Measurements from ENCODE around the gene USP46. TPM values are rescaled to one million over a fixed set of nuclear protein-coding genes. Genes with fewer than 3 reads are reported as not detected.

The USP46 gene
- total RNA-seq, 1 donor = 6.9 TPM

- Histone ChIP-seq H3K27me3 (ENCODE audit: insufficient read depth, low read length) (peaks cover 9% of the 10 kb centered on the region), H3K4me1 (ENCODE audit: insufficient read depth, low read length) (peaks cover 11% of the 10 kb centered on the region), H3K4me3 (ENCODE audit: low read length) (no peak overlapping the region), H3K9me3 (ENCODE audit: low read depth, low read length) (no peaks in the 10 kb centered on the region)
These were observed 5.4 kb upstream of the USP46 start for GRCh38 chr4:52664479-52664878.

DNA sequence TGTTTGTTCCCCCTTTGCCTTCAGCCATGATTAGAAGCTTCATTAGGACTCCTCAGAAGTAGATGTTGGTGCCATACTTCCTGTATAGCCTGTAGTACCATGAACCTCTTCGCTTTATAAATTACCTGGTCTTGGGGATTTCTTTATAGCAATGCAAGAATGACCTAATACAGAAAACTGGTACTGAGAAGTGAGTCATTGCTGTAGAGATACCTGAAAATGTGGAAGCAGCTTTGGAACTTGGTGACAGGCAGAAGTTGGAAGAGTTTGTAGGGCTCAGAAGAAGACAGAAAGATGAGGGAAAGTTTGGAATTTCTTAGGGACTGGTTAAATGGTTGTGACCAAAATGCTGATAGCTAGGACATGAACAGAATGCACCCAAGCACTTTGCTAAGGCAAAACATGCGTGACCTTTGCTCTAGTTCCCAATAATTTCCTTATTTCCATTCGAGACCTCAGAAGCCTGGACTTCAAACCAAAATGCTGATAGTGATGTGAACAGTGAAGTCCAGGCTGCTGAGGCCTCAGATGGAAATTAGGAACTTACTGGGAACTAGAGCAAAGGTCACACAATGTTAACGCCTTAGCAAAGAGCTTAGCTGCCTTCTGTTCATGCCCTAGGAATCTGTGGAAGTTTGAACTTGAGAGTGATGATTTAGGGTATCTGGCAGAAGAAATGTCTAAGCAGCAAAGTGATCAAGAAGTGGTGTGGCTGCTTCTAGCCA lies 3.0 kb upstream of the USP46 start:
- Histone ChIP-seq H3K9me3 (ENCODE audit: low read depth, low read length) (no peaks in the 10 kb centered on the region), H3K4me1 (ENCODE audit: insufficient read depth, low read length) (peaks cover 22% of the 10 kb centered on the region), H3K4me3 (ENCODE audit: low read length) (no peak overlapping the region), H3K27me3 (ENCODE audit: insufficient read depth, low read length) (no peaks in the 10 kb centered on the region)

GRCh38 chr4:52660643-52661042 lies 1.5 kb upstream of the USP46 start:
- no peak overlapping the region for H3K4me3 ChIP-seq (ENCODE audit: low read length)
- H3K9me3 ChIP-seq (ENCODE audit: low read depth, low read length) = no peaks in the 10 kb centered on the region
- H3K27me3 ChIP-seq (ENCODE audit: insufficient read depth, low read length) = no peaks in the 10 kb centered on the region
- H3K4me1 ChIP-seq (ENCODE audit: insufficient read depth, low read length) = peaks cover 22% of the 10 kb centered on the region

DNA sequence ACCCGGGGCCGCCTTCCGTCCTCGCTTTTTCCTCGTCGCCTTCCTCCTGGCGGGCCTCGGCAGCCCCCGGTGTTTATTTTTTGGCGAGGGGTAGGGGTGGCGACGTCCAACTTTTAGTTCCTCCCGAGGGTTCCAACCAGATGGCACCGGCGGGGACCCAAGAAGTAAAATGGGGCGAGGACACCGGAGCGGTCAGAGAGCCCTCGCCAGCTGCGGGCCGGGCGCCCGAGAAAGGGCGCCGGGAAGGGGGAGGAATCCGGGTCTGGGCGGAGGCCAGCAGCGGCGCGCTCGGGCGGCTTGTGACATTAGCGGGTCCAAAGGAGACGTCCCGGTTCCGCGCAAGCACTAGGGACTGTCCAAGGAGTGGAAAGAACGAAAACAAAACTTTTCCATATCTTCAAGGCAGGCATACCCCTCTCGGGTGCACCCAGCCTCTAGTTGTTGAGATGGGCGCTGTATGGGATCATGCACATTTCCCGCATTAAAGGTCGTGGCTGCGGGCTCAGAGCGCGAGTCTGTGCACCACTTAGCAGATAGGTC lies 691 bp upstream of the USP46 start:
- no peaks in the 10 kb centered on the region for H3K27me3 ChIP-seq (ENCODE audit: insufficient read depth, low read length)
- no peaks in the 10 kb centered on the region for H3K9me3 ChIP-seq (ENCODE audit: low read depth, low read length)
- peak overlapping the region; percentile 66 for H3K4me3 ChIP-seq (ENCODE audit: low read length)
- H3K4me1 ChIP-seq (ENCODE audit: insufficient read depth, low read length) = peaks cover 22% of the 10 kb centered on the region

- no peaks in the 10 kb centered on the region for H3K9me3 ChIP-seq (ENCODE audit: low read depth, low read length)
- H3K27me3 ChIP-seq (ENCODE audit: insufficient read depth, low read length) = no peaks in the 10 kb centered on the region
- peaks cover 22% of the 10 kb centered on the region for H3K4me1 ChIP-seq (ENCODE audit: insufficient read depth, low read length)
- H3K4me3 ChIP-seq (ENCODE audit: low read length) = peak overlapping the region; percentile 66
These were observed 480 bp downstream of the USP46 start for GRCh38 chr4:52658641-52659000.

GRCh38 chr4:52657618-52658501 lies 1.2 kb downstream of the USP46 start:
- no peaks in the 10 kb centered on the region for H3K27me3 ChIP-seq (ENCODE audit: insufficient read depth, low read length)
- peak overlapping the region; percentile 66 for H3K4me3 ChIP-seq (ENCODE audit: low read length)
- peaks cover 22% of the 10 kb centered on the region for H3K4me1 ChIP-seq (ENCODE audit: insufficient read depth, low read length)
- H3K9me3 ChIP-seq (ENCODE audit: low read depth, low read length) = no peaks in the 10 kb centered on the region

- peaks cover 22% of the 10 kb centered on the region for H3K4me1 ChIP-seq (ENCODE audit: insufficient read depth, low read length)
- H3K27me3 ChIP-seq (ENCODE audit: insufficient read depth, low read length) = no peaks in the 10 kb centered on the region
These were observed 1.8 kb downstream of the USP46 start for GRCh38 chr4:52657292-52657617.

GRCh38 chr4:52655506-52655905 lies 3.6 kb downstream of the USP46 start:
- no peaks in the 10 kb centered on the region for H3K9me3 ChIP-seq (ENCODE audit: low read depth, low read length)
- H3K4me1 ChIP-seq (ENCODE audit: insufficient read depth, low read length) = peaks cover 23% of the 10 kb centered on the region
- H3K4me3 ChIP-seq (ENCODE audit: low read length) = no peak overlapping the region
- H3K27me3 ChIP-seq (ENCODE audit: insufficient read depth, low read length) = no peaks in the 10 kb centered on the region

More at GRCh38 chr4:52657292-52657617, 1.8 kb downstream of the USP46 start:
- H3K9me3 ChIP-seq (ENCODE audit: low read depth, low read length) = no peaks in the 10 kb centered on the region
- no peak overlapping the region for H3K4me3 ChIP-seq (ENCODE audit: low read length)

DNA sequence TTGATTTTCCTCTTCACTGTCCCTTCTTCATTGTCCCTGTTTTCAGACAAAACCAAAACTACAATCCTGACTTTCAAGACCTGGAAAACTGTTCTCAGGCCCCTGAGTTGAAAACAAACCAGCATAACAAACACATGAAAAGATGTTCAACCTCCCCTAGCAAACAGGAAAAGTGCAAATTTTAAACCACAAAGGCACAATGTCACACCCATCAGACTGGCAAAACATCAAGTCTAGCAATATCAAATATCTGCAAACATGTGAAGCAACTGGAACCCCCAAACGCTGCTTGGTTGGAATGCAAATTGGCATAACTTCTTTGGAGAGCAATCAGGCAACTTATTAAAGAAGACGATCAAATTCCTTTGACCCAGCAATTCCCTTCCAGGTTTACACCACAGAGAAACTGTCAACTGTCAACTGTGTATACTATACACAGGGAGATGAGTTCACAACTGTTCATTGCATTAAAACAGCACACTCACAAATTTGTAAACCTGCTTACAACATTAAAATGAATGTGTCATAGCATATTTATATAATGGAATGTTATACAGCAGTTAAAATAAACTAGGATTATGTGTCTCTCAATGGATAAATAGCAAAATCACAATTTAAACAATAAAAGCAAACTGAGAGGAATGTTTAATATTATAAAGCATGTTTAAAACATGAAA lies 7.0 kb downstream of the USP46 start:
- H3K4me3 ChIP-seq (ENCODE audit: low read length) = no peak overlapping the region
- H3K9me3 ChIP-seq (ENCODE audit: low read depth, low read length) = no peaks in the 10 kb centered on the region
- H3K4me1 ChIP-seq (ENCODE audit: insufficient read depth, low read length) = peaks cover 3% of the 10 kb centered on the region
- H3K27me3 ChIP-seq (ENCODE audit: insufficient read depth, low read length) = no peaks in the 10 kb centered on the region

DNA sequence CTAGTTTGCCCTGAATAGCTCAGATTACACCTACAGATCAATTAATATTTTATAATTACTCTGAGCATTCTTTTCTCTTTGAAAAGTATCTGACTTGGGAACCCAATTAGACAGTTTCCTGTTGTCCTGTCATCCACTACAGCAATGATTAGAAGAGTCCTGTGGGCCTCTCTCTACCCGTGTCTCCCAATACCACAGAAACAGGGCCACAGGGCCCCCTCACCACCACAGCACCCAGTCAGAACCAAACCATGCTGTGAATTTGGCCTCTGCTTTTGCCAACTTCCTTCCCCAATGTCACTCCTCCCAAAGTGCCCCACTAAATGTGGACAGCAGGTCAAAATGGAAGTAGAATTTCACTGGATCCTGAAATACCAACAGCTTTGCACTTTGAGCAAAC lies 10.3 kb downstream of the USP46 start:
- H3K27me3 ChIP-seq (ENCODE audit: insufficient read depth, low read length) = no peaks in the 10 kb centered on the region
- no peaks in the 10 kb centered on the region for H3K9me3 ChIP-seq (ENCODE audit: low read depth, low read length)
- peaks cover 3% of the 10 kb centered on the region for H3K4me1 ChIP-seq (ENCODE audit: insufficient read depth, low read length)
- no peak overlapping the region for H3K4me3 ChIP-seq (ENCODE audit: low read length)

GRCh38 chr4:52646741-52647140 lies 12.4 kb downstream of the USP46 start:
- H3K9me3 ChIP-seq (ENCODE audit: low read depth, low read length) = no peaks in the 10 kb centered on the region
- H3K27me3 ChIP-seq (ENCODE audit: insufficient read depth, low read length) = no peaks in the 10 kb centered on the region
- H3K4me3 ChIP-seq (ENCODE audit: low read length) = no peak overlapping the region
- peaks cover 3% of the 10 kb centered on the region for H3K4me1 ChIP-seq (ENCODE audit: insufficient read depth, low read length)

- Histone ChIP-seq H3K4me1 (ENCODE audit: insufficient read depth, low read length) (no peaks in the 10 kb centered on the region), H3K9me3 (ENCODE audit: low read depth, low read length) (no peaks in the 10 kb centered on the region), H3K27me3 (ENCODE audit: insufficient read depth, low read length) (no peaks in the 10 kb centered on the region), H3K4me3 (ENCODE audit: low read length) (no peak overlapping the region)
These were observed 13.0 kb downstream of the USP46 start for GRCh38 chr4:52646096-52646495.

DNA sequence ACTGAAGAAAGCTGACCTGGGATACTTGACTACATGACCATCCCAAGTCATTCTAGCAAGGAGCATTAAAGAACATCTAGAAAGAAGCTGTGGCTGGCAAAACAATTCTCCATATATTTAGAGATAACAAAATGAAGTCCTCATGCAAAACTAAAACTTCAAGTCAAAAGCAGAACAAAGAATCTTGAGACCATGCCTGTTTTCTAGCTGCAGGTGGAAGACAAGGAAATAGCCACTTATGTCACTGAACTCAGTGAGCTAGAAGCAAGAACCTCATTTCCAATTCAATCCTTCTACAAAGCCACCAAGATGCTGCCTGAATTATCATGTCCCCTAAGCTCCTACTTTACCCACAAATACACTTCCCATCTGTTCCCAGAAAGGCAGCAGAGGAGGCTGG lies 13.8 kb downstream of the USP46 start:
- Histone ChIP-seq H3K4me1 (ENCODE audit: insufficient read depth, low read length) (no peaks in the 10 kb centered on the region), H3K27me3 (ENCODE audit: insufficient read depth, low read length) (no peaks in the 10 kb centered on the region)

GRCh38 chr4:52643785-52644244 lies 15.3 kb downstream of the USP46 start:
- Histone ChIP-seq H3K9me3 (ENCODE audit: low read depth, low read length) (no peaks in the 10 kb centered on the region), H3K4me3 (ENCODE audit: low read length) (no peak overlapping the region), H3K4me1 (ENCODE audit: insufficient read depth, low read length) (no peaks in the 10 kb centered on the region), H3K27me3 (ENCODE audit: insufficient read depth, low read length) (no peaks in the 10 kb centered on the region)

More for the DNA sequence above, 13.8 kb downstream of the USP46 start:
- H3K9me3 ChIP-seq (ENCODE audit: low read depth, low read length) = no peaks in the 10 kb centered on the region
- H3K4me3 ChIP-seq (ENCODE audit: low read length) = no peak overlapping the region

- Histone ChIP-seq H3K4me1 (ENCODE audit: insufficient read depth, low read length) (no peaks in the 10 kb centered on the region), H3K4me3 (ENCODE audit: low read length) (no peak overlapping the region), H3K27me3 (ENCODE audit: insufficient read depth, low read length) (no peaks in the 10 kb centered on the region), H3K9me3 (ENCODE audit: low read depth, low read length) (no peaks in the 10 kb centered on the region)
These were observed 15.9 kb downstream of the USP46 start for GRCh38 chr4:52643190-52643589.

All from mononuclear cell (primary cell).